Central memory CD4-positive, alpha-beta T cell (primary cell): ENCODE data around the gene SLC12A7.

ENCODE experiments used
- DNase-seq: peaks from one replicate; pipeline ENCODE4 v3.0.0; 2022

Gene SLC12A7

GRCh38 chr5:1124205-1125029, 12.6 kb upstream of the SLC12A7 start:
- no peak for DNase-seq

GRCh38 chr5:1123418-1124147, 11.7 kb upstream of the SLC12A7 start:
- no peak for DNase-seq

GRCh38 chr5:1122511-1123294, 10.8 kb upstream of the SLC12A7 start:
- DNase-seq = no peak

GRCh38 chr5:1121891-1122290, 10.0 kb upstream of the SLC12A7 start:
- DNase-seq = no peak

- DNase-seq = no peak
Measured at GRCh38 chr5:1121044-1121443, 9.2 kb upstream of the SLC12A7 start.

GRCh38 chr5:1120236-1120999, 8.6 kb upstream of the SLC12A7 start:
- DNase-seq = no peak

- no peak for DNase-seq
Measured at GRCh38 chr5:1119312-1119831, 7.5 kb upstream of the SLC12A7 start.

GRCh38 chr5:1118738-1119137, 6.9 kb upstream of the SLC12A7 start:
- no peak for DNase-seq

GRCh38 chr5:1118231-1118698, 6.4 kb upstream of the SLC12A7 start:
- no peak for DNase-seq

- DNase-seq = no peak
Measured at GRCh38 chr5:1116977-1117376, 5.1 kb upstream of the SLC12A7 start.

GRCh38 chr5:1116109-1116740, 4.4 kb upstream of the SLC12A7 start:
- no peak for DNase-seq

GRCh38 chr5:1115123-1115815, 3.4 kb upstream of the SLC12A7 start:
- DNase-seq = no peak

- no peak for DNase-seq
Measured at GRCh38 chr5:1113805-1114586, 2.1 kb upstream of the SLC12A7 start.

GRCh38 chr5:1113332-1113690, 1.4 kb upstream of the SLC12A7 start:
- DNase-seq = no peak

GRCh38 chr5:1112596-1113331, 901 bp upstream of the SLC12A7 start:
- DNase-seq = no peak

GRCh38 chr5:1111241-1111726, 579 bp downstream of the SLC12A7 start:
- DNase-seq = peak; percentile 32

- no peak for DNase-seq
Measured at GRCh38 chr5:1110307-1111240, 1.3 kb downstream of the SLC12A7 start.
